HG02973 (cell line): ENCODE results near the gene NR1D1.
A peak's percentile ranks its signal among the peaks of the same experiment; 100 is the strongest.

Experiments
- ATAC-seq: cut with Tn5 transposase; IDR thresholded peaks from one replicate; pipeline ENCODE4 v1.9.1; 2021; ENCODE audit warnings: moderate library complexity; ENCODE audit not compliant: unreplicated experiment

Gene NR1D1

DNA sequence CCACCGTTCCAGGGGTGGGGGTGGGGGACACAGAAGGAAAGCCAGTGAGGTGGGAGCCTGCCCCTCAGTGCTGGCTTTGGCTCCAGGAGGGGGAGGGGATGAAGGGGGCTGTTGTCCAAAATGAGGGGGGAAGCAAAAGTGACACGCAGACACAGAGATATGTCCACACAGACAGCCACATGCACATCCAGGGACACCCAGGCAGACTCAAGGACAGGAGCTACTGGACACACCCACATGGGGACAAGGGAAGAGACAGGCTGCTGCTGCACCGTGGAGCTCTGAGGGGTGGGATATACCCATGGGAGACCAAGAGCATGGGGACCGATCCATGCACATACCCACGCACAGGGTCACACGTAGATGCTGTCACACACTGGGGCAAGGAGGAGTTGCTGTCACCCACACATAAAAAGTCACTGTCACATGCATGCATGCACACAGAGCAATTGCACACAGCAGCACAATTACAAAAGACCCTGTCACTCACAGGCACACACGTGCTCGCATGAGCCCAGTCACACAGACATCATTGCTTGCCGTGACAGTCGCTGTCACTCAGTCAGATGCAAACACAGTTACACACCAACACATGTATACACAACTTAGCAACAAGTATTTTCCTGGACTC lies 36.4 kb downstream of the NR1D1 start:
- ATAC-seq: no peak

DNA sequence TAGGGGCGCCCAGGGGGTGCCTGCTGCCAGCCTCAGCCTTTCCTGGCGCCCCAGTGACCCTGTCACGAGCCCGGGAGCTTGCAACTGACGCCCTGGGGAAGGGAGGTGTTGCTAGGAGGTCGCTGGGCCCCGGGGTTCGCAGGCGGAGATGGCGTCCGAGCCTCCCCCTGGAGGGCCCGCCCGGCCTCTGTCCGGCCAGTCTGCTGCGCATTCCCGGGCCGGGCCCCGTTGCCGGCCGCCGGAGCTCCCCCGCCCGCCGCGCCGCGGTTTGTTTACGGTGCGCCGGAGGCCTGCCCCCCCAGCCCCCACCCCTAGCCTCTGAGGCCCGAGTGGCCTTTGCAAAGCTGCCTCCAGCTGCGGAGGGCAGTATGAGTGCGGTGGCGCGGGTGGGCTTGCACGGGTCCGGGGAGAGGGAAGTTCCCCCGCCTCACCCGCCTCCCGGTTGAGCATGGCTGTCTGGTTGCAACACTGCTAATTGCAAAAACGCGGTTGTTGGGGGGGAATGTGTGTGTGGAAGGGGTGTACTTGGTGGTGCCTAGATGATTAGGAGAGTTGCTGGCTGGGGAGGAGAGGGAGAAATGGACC lies 37.1 kb downstream of the NR1D1 start:
- ATAC-seq: peak; percentile 10

DNA sequence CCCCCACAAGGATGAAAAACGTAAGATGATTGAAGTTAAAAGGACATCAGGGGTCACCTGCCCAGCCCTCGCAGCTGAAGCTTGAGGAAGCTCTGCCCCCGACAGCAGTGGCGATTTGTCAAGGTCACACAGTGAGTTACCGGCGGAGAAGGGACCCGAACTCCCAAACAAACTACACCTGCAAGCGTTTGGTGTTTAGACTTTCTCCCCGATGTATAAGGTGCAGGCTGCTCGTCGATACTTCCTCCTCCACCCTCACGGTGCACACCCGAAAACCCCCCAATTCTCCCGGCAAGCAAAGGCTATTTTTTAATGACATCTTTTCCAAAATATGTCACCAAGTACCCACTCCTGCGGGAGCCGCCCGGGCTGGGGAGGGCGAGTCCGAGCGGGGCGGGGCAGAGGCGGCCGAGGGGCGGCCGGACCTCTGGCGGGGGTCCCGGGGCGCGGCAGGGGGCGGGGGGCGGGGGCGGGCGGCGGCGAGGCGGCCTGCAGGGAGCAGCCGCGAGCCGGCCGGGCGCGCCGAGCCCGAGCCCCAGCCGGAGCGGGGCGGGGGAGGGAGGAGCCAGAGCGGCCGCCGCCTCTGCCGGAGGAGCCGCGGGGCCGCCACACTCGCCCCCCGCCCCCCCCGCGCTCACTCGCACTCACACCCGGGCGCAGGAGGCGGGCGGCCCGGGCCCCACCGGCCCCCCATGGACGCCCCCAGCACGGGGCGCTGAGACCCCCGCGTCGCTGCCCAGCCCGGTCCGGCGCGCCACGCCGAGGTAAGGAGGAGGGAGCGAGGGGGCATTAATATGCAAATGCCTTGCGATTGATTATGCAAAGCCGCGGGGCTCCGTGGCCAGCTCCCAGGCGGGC lies 37.8 kb downstream of the NR1D1 start, which contains the start of gene THRA:
Gene THRA, plus strand, starts transcription at position 637 of the 858 bp plus-strand sequence. CDS start 11,524 bp downstream, outside the sequence.
- peak; percentile 56 for ATAC-seq

DNA sequence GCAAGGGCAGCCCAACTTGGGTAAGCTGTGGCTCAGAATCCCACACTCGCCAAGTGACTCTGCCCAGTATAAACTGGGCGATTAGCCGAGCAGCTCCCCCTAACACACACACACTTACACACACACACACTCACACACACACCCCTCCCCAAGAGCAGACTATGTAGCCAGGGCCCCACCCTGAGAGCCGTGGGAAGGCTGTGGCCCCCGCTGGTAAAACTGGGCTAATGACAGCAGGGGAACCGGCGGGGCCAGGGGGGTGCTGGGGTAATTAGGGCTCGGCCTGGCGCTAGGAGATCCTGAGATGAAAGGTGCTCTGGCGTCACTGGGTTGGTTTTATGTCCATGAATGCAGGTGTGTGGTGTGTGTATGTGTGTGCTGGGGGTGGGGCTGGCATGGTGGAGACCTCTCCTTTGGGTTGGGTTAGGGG lies 38.8 kb downstream of the NR1D1 start:
- ATAC-seq: no peak

DNA sequence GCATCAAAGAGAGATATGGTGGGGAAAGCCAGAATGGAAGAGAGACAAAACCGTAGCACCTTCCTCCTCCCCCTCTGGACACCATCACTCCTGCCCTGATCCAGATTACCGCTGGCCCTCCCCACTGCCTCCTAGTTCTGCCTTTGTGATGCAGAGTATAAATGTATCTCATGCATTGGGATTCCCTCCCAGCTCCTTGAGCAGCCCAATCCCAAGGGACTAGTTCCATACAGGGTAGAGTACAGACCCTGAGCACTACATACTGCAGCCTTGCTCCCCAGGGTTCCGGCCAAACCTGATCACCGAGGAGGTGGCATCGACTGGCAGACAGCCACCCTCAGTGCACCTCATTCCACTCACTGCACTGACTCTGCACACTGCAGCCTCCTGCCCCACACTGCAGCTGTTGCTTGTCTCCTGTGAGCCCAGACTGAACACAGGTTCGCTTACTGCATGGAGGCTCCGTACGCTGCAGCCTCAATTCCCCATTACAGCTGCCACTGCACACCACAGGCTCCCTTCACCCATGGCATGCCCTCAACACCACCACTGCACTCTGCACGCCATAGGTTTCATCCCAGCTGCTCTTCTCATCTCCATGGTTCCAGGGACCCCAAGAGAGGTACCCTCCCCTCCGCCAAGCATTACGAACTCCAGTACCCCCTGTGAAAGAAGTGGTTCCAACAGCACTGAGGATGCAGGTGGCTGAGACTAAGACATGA lies 39.3 kb downstream of the NR1D1 start:
- no peak for ATAC-seq

DNA sequence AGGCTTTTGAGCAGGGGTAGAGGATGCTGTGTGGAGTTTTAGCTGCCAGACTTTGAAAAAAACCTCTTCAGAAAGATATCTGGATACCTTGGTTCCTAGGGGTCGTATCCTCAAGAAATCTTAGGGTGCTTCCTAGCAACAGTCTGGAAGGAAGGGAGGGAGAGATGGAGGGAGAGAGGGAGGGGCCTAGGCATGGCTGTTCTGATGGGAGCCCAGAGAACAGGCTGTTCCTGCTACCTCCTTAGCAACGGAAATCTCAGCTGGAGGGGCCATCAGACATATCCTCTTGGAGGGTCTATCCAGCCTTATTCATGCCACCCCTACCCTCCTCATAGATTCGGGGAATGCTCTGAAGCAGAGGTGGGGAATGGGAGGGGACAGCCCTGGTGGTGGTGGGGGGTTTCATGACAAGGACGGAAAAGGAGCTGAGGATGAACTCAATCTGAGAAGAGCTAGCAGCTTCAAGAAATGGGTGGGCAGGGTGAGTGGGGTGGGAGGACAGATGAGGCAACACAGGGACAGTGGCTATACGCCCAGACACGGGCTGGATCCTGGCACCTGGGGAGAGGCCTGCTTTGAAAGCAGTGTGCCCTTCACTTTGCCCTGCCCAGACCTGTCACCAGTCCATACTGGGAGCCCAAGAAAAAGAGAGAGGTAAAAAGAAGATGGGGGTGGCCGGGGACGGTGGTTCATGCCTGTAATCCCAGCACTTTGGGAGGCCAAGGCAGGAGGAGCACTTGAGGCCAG lies 40.5 kb downstream of the NR1D1 start:
- ATAC-seq: no peak

DNA sequence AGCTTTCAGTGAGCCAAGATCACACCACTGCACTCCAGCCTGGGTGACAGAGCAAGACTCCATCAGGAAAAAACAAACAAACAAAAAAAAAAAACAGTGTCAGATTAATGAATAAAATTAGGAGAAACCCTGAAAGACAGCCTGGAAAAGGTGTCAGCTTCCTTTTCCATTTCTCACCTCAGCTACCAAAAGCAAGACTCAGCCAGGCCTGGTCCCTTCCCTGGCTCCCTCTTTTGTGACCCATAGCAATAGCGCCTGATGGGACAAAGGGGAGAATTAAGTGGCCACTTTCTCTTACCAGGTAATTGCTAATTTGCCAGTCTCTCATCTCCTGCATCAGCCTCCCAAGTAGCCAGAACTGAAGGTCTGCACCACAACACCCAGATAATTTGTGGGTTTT lies 41.5 kb downstream of the NR1D1 start:
- ATAC-seq: no peak

DNA sequence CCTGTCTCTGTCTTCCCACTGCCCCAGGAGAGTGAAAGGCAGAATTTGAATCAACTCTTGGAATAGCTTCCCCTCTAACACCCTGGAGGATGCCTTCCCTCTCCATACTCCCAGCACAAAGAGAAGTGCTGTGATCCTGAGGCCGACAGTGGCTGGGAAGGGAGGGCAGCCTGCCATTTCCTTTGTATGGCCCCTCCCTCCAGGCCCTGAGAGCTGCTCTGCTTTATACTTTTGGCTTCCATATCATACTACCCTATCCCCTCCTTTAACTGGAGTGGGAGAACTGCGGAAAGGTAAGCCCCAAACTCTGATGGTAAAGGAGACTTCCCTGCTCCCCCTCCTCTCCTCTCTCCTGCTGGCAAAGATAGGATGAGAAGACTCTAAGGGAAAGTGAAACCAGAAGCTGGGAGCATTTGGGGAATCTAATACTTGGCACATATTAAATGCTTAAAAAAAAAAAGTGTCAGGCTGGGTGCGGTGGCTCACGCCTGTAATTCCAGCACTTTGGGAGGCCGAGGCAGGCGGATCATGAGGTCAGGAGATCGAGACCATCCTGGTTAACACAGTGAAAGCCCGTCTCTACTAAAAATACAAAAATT lies 42.1 kb downstream of the NR1D1 start:
- no peak for ATAC-seq

DNA sequence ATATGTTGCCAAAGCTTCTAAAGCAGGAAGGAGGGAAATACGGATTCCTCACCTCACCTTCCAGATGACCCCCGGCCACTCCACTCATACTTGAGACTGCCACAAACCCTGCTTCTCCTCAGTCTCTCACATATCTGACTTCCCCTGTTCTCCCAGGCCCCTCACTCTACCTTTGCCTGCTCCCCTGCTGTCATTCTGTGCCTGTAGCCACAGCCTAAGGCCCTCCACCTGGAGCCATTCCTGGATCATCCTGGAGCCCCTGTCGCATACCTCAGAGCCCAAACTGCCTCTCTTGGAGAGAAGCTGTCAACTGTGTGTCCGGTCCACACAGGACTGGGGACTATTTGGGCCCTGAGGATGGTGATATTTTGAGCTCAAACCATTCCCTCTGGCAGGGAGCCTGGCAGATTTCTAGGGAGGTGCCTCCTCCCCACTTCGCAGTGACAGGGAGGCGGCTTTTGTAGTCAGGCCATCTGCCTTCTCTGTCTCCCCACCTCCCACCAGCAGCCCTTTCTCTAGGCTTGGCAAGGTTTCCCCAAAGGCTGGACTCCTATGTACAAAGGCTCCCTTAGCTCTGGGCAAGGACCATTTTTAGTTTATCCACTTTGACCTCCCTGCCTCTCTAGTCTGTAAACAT lies 43.9 kb downstream of the NR1D1 start:
- ATAC-seq: no peak
